GM18520 (cell line): ENCODE data around the gene HDGFL1.

Experiments used
- ATAC-seq: cut with Tn5 transposase; IDR thresholded peaks from one replicate; pipeline ENCODE4 v1.9.1; 2021; ENCODE audit not compliant: unreplicated experiment

HDGFL1 gene

DNA sequence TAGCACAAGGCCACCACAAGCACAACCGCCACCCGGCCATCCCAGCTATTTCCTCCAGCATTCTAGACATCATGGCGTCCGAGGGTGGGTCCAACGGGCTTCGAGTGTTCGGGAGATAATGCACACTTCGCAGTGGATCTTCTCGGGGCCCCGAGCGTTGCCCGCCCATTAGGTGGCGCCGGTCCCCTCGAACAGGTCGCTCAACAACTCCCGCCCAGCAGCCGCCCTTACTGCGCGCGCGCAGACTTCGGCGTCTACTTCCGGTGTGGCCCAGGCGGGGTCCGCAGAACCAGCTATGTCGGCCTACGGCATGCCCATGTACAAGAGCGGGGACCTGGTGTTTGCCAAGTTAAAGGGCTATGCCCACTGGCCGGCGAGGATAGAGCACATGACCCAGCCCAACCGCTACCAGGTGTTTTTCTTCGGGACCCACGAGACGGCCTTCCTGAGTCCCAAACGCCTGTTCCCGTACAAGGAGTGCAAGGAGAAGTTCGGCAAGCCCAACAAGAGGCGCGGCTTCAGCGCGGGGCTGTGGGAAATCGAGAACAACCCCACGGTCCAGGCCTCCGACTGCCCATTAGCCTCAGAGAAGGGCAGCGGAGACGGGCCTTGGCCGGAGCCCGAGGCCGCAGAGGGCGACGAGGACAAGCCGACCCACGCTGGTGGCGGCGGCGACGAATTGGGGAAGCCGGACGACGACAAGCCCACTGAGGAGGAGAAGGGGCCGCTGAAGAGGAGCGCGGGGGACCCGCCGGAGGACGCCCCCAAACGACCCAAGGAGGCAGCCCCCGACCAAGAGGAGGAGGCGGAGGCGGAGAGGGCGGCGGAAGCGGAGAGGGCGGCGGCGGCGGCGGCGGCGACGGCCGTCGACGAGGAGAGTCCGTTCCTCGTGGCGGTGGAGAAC is at the start of gene HDGFL1:
Gene HDGFL1, plus strand, starts transcription at position 286 of the 904 bp plus-strand sequence. Its CDS starts 10 bp downstream, at position 296.
- no peak for ATAC-seq

DNA sequence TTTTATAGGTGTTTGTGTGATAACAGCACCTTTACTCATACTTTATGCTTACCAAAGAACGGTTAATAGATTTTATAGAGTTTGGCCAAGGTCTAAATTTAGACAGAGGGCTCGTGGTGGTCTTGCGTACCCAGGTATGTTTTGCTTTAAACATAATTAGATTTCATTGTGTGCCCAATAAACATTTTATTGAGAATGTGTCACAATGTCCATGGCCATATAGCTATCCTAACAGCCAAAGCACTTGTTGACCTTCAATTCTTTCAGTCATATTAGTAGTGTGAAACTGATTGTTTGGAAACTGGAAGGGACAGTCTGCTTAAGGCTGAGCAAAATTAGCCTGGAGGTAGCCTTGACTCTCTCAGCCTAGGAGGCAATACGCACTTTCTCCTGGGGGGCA is 48.3 kb upstream of the HDGFL1 start:
- no peak for ATAC-seq

DNA sequence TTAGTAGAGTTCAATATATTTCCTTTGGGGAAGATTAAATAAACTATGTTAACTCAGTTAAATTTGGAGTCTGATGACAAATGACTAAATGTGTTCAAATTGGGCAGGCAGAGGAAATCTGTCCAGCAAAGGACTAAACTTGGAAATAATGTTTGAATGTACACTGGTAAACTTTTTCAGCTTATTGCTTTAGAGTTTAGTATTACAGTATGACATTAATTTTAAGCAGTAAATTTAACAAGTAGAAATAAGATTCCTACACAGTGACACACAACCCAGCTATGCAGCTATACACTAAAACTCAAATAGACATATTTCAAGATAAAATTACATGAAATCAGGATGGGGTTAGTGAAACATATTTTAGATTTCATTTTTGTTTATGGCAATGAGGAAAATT is 42.6 kb upstream of the HDGFL1 start:
- no peak for ATAC-seq

DNA sequence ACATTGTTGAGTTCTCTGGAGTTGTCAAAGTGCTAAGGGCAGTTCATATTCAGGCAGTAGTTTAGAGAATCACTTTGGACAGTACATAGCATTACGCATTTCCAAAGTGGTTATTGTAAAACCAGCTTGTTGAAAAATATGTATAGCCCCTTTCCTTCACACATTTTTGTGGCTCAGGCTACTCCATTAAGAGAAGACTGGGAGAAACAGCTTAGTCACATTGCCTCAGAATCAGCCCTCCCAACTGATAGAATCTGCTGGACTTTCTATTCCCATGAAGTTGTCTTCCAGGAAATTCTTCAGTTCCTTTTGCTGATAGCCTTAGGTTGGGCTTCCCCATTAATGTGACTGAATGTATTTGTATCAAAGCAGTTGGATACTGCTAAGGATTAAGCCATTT is 39.5 kb upstream of the HDGFL1 start:
- no peak for ATAC-seq

DNA sequence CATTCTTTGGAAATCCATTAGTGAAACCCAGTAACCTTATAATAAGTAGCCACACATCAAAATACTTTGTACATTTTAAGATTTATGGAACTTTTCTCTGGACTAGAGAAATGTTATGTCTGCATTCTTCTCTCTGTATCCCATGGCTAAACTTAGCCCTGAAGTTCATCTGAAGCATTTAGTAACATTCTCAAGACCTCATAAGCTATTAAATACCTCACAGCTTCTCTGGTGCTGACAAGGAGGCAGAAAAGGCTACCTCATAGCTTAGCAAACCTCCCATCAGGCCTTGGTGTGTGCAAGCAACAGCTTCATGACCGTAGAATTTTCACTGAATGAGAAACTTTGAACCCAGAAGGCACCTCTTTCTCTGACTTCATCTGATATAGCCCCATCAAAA is 38.9 kb upstream of the HDGFL1 start:
- ATAC-seq = no peak

DNA sequence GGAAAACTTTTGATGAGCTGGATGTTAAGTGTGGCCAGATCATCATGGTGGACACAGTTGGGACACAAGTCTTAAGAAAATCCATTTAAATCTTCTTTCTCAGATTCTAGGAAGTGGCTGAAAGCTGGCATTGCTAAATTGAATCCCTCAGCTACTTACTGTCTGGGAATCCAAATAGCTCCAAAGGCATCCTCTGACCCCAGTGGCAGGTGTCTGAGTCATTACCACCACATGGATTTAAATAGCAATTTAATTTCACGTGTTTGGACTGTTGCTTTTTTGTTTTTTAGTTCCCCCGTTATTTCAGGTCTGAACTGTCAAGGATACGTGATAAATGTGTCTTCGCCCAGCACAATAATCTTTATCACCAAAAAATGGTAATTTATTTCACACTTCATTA is 33.2 kb upstream of the HDGFL1 start:
- no peak for ATAC-seq

DNA sequence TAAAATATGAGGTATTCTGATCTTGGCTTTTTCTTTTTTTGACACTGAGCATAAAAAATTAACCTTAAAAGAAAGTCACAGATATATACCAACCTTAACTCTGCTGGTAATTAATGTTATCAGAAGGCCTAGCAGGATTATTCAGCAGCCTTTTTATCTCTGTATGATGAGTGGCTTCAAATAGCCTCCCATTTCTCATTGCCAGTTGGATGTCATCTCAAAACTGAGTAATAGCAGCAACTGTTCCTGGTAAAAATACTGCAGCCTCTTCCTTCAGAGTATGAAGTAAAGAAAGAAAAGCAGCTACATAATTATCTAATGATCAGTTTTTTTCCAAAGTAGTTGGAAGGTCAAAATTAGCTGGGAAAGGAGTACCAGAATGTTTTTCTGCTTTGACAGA is 24.9 kb upstream of the HDGFL1 start:
- no peak for ATAC-seq

DNA sequence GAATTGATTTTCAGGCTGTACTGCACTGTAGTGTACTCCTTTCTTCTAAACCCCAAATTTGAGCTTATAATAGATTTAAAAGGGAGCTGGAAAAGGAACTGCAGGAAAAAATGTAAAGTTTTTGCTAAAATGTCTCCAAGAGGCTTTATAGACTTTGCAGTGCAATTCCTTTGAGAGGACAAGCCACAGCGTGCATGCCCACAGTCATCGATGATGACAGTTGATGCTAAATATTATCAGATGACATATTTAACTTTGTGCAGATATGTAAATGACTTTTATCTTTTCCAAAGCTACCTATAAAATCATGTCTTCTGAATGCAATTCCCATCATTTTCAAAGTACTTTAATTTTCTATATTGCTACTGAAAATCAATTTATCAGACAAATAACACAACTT is 24.3 kb upstream of the HDGFL1 start:
- ATAC-seq = no peak

DNA sequence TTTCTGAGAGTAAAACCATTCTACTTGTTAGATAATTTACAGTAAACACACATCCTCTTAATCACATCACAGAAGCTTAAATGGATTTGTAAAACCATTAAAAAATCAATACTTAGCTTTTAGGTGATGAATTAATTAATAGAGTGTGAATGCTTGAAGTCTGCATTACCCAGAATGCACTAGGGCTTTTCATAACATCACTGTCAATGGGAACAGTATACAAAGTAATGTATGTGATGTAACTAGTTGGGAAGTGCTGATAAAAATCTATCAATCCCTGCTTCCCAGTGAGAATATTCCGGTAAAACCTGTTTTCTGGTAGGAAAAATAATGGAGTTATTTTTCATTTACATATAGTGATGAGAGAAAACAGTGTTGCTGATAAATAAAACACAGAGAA is 23.1 kb upstream of the HDGFL1 start:
- no peak for ATAC-seq

DNA sequence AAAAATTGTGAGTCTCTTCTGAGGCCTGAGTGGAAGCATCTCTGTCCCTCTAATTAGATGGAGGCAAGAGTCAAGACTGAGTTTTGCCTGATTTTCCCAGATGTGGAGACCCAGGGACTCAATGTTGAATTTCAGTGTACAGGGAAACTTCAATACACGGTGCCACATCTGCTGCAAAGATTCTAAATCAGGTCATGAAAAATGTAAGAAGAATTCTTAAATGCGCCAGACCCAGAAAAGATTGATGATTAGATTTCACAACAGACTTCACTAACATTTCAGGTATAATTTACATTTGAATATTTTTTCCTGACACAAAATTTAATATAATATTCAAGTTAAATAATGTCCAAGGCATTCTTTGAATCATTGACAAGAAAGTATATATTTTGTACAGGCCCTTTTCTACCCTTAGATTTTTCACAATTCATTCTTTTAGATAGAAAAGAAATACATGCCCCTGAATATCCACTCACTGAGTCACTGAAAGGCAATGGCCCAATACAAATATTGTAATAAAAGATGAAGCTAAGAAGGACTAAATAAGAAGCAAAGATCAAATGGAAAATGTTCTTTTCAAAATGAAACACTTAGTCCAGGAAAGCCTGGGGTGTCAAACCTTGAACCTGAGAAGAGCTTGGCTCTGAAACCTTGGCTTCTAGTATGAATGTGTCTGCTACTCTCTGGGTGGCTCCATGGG is 18.2 kb upstream of the HDGFL1 start:
- no peak for ATAC-seq

DNA sequence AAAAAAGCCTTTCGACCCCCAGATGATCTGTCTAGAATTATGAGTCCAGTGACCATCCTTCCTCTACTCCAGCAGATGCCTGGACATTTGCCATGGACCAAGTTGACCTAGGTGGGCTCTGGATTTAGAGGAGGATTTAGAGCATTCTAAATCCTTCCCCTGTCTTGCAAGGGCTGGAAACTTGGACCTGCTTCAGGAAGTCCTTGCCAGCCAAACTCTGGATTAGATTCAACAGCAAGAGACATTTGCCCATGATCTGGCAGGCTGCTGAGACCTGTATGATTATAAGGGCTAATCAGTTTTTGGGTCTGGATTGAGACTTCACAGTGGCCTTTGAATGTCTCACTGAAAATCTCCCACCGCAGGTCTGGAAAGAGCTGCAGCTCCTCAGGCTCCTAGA is 13.1 kb upstream of the HDGFL1 start:
- no peak for ATAC-seq

DNA sequence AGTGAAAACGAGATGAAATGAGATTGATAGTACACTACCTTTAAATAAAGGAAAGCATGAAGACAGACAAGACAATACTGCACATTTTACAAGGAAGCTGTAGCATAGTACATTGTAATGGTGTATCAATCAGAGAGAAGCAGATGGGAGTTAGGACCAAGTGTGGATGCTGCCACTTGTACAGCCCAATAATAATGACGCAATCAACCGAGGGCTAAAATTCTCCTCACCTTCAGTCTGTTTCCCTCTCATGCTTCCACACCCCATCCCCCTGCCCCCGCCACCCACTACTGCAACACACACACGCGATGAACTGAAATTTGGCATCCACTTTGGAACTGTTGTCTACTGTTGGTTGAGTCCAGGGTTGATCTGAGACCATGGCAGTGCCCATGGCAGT is 12.4 kb upstream of the HDGFL1 start:
- ATAC-seq = no peak

DNA sequence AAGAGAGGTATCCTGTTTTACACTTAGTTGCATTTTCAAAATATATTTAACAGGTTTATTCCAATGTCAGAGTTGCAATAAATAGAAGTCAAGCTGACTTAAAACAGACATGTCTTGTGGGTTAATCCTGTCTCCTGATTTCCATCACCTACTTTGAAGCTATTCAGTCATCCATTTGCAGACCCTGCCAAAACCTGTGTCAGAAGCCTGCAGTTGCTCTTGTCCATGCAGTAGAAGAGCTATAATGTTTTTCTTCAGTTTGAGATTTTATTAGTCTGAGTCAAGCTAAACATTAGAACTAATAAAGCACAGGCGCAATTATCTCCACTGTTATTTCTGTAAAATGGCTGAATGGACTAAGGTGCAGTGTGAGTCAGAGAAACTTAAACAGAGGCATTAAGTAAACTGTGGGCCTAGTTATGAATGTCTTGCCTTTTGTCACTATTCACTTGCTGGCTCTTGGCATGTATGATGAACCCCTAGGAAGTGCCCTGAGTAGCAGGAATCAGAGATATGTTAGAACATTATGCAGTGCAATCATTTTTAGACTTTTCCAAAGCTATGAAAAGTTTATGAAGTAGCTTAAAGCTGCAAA is 11.0 kb upstream of the HDGFL1 start:
- no peak for ATAC-seq

DNA sequence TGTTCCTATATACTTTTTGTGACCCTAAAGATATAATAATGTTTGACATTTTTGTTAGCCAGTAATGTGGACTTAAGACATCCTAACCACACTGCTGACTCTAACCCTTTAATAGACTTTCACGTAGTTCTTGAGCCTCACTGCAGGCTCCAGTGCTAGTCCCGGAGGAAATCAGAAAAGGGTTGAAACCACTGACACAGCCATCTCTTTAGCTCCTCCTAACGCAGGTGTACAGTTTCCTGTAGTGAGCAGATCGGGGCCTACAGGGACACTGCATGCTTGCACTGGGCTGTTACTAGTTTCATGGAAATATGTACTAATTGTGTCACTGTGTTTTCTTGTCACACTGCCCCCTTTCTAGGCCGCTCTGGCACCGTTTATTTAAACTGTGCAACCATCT is 512 bp upstream of the HDGFL1 start:
- no peak for ATAC-seq

DNA sequence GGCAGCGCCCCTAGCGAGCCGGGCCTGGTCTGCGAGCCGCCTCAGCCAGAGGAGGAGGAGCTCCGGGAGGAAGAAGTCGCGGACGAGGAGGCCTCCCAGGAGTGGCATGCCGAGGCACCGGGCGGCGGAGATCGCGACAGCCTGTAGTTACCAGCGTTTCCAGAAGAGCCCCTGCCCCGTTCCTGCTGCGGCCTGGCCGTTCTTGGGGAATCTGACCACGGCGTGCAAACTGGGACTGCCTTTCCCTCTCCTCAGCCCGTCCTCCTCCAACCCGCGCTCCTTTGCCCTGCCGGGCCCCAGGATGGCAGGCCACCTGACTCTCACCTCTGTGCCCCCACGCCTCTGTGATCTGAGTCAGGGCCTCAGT is 802 bp downstream of the HDGFL1 start:
- ATAC-seq = no peak

DNA sequence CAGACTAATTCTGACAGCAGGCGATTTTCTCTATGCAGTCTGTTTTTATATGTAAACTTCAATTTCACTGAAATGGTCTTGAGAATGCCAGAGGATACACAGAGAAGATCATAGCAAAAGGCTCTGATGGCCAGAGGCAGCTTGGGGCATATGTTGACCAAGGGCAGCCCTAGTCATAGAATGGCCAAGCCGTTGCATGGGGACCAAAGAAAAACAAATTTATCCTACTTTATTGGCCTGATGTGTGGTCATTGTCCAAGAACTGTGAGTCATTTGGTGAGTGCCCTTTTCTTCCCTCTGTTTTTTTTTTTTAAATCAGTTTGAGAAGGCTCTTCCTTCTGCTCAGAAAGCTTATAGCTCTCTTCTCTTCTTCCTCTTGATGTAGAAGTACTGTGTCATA is 5.8 kb downstream of the HDGFL1 start:
- no peak for ATAC-seq

DNA sequence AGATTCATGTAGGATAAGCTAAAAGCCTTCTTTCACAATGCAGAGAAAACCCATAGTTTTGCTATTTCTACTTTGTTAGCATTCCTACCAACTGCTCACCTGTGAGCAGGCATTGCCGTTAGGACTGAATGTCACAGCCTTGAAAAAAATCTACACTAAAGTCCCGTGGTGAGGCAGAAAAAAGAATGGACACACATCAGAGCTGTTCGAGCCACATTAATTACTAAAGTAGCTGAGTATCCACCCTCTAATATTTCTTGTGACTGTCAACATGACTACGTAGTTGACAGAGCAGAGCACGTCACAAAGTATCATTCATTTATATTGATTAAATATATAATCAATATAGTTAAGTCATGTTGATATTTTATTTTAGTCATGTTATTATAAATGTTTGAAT is 10.1 kb downstream of the HDGFL1 start:
- no peak for ATAC-seq

DNA sequence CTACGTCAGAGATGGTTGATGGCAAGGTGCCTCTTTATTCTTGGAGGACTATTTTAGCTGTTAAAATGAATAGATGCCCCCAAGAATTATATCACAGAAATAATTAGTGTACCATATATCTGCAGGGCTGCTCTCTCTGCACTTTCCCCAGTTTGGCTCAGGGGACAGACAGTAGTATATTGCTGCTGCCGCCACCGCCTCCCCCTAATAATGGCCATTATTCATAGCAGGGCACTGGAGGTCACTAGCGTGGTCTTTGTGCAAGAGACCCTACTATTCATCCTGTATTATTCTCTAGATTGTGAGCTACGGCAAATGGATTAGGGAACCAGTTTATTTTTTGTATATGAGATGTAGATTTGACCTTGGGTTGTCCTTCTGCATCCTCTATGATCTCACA is 11.0 kb downstream of the HDGFL1 start:
- no peak for ATAC-seq

DNA sequence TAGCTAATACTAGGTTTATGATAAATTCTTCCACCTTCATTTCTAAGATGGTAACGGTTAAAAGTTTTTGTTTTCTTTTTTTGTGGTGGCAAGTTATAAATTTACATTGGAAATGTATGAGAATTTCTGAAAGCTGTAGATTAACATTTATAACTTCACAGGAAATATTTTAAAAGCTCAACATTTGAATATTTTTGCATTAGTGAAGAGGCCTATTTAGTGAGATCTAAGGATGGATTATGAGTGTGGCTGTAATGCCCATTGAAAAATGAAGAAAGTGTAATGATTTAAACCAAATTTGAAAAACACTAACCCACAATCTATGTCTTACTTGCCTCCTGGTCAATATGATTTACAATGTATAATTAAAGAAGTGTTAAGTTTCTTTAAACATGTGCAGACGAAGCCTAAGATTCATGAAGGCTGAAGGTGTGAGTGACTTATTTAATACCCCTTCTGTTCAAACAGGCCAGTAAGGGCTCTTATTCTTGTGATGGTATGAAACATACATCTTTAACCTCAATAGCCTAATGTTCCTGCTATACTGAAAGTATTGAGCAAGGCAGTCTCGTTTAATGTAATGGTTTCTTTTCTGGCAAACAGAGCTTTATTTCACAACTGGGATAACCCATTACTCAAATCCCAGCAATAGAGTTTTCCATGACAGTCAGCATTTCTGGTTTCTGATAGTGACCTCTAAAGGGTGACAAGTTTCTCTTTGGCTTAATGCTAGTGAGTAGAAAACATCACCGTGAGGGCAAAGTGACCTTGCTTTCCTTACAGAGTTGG is 13.2 kb downstream of the HDGFL1 start:
- no peak for ATAC-seq

DNA sequence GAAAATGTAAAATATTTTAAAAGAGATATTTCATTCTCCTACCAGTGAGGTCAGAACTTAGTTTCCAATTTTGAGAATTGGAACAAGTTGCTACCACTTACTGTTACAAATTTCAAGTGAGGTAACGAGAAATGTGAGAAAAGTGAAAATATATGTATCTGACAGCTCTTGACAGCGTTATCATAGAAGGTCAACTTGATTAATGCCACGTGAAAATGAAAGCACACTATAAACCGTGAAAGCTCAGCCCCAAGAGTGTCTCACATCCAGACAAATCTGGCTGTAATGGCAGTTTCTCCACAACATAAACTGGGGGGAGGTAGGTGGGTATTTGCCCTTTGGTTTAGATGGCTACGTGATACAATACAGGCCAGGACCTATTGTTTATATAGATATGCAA is 13.9 kb downstream of the HDGFL1 start:
- ATAC-seq = no peak

DNA sequence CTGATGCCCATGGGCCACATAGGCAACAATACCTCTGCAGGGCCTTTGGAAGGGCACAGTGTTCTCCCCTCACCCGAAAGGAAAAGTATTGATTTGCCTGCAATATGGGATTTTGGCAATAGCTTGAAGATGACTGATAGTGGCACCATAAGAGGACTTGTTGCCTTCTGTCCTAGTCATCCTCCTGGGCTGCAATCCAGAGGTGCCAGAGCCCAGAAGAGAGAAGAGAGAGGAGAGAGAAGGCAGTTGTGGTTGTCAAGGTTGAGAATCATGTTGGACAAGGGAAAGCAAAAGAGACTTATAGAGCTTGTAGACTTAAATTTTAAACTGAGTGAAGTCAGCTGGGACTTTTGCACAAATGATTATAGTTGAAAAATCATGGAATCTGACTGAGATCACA is 14.6 kb downstream of the HDGFL1 start:
- no peak for ATAC-seq
